ENCODE data around the gene FFAR2. TPM values are rescaled to one million over a fixed set of nuclear protein-coding genes. Genes with fewer than 3 reads are reported as not detected.

Gene FFAR2
- total RNA-seq: not detected in 2 replicates
- not detected in 2 replicates for polyA plus RNA-seq
- not detected in 2 replicates for polyA plus RNA-seq (2011; cell fraction: cytosol; rRNA removed)
- polyA plus RNA-seq (2011; cell fraction: nucleus; rRNA removed): not detected in 2 replicates
- not detected in 2 replicates for polyA plus RNA-seq (2012)
- not detected in 2 replicates for polyA minus RNA-seq
- not detected for polyA minus RNA-seq (2011; cell fraction: cytosol; rRNA and poly(A)+ RNA removed)
- polyA minus RNA-seq (2011; cell fraction: nucleus; rRNA and poly(A)+ RNA removed): not detected in 2 replicates
- not detected for Bru-seq, nascent RNA
- BruChase-seq, experiment 1, labeled RNA remaining after a 6-hour chase: not detected
- not detected for BruChase-seq, experiment 2, labeled RNA remaining after a 2-hour chase
- long read RNA-seq: 0 reads

DNA sequence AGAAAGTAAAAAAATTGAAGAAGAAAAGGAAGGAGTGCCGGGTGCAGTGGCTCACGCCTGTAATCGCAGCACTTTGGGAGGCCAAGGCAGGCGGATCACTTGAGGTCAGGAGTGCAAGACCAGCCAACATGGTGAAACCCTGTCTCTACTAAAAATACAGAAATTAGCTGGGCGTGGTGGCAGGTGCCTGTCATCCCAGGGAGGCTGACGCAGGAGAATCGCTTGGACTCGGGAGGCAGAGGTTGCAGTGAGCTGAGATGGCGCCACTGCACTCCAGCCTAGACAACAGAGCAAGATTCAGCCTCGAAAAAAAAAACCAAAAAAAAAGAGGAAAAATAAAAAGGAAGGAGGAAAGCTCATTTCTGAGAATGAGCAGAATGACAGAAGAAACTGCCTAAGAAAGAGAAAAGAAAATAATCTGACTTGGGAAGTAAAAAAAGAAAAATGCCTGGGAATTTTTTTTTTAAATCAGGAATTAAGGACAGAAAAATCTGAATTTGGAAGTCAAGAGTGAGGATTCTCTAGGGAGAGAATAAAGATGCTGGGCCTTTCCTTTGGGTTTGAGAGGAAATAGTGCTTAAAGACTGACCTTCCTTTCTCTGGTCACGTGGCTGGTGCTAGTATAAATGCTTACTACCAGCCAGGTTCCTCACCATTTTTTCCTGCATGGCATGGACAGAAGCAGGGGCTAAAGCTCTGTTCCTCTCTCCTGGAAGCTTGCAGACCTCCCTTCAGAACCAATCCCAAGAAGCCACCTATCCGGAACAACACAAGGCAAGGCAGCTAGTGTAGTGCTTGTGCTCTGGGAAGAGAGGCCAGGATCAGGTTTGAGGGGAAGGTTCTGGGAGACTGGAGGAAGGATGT lies at the start of gene FFAR2:
Gene FFAR2 (plus strand): TSS at position 652 of the 864 bp plus-strand sequence. CDS start 1,458 bp downstream, outside the sequence.
- Histone ChIP-seq H3K9me1 (replicated peaks; ENCODE audit: control insufficient read depth, extremely low read depth, insufficient read depth, low read length) (no peaks in the 10 kb centered on the region), H3K79me2 (ENCODE audit: control insufficient read depth, insufficient read depth, low read length) (no peaks in the 10 kb centered on the region), H3K4me1 (ENCODE audit: control insufficient read depth, extremely low read depth, insufficient read depth, low read length) (no peaks in the 10 kb centered on the region), H3K4me2 (ENCODE audit: insufficient read depth, low read length) (no peak within 1 kb of the TSS), H2AFZ (ENCODE audit: low read depth, low read length) (no peak within 1 kb of the TSS), H3K9ac (replicated peaks; ENCODE audit: extremely low read depth, insufficient read depth, low read length) (no peak within 1 kb of the TSS), H3K36me3 (ENCODE audit: control insufficient read depth in 2 of 2, extremely low read depth in 1 of 2, insufficient read depth in 2 of 2, low read length in 2 of 2) (no peaks in the 10 kb centered on the region), H3K27me3 (ENCODE audit: control insufficient read depth in 2 of 2, insufficient read depth in 2 of 2, low read length in 2 of 2) (no peaks in the 10 kb centered on the region), H3K4me3 (replicated peaks in 1 of 3; ENCODE audit: insufficient read depth in 1 of 3, low read depth in 1 of 3, low read length in 3 of 3) (no peak within 1 kb of the TSS), H3K9me3 (replicated peaks; ENCODE audit: control insufficient read depth, insufficient read depth, low read length) (no peaks in the 10 kb centered on the region), H3K27ac (ENCODE audit: insufficient read depth, low read depth, low read length) (no peak within 1 kb of the TSS), H4K20me1 (replicated peaks; ENCODE audit: control insufficient read depth, extremely low read depth, insufficient read depth, low read length) (no peaks in the 10 kb centered on the region)
- no peak for DNase-seq (ENCODE audit: low read depth, low spot score)
- no peak for FAIRE-seq
- TF ChIP-seq JUN (IDR thresholded peaks at IDR 0.05; ENCODE audit: borderline replicate concordance, insufficient read depth, insufficient read length, low read depth) (no peak), MYC (IDR thresholded peaks at IDR 0.05; ENCODE audit: low read depth, low read length) (no peak), GATA2 (IDR thresholded peaks at IDR 0.05; ENCODE audit: insufficient read depth, insufficient read length, low read depth, low read length) (no peak), POLR2AphosphoS5 (IDR thresholded peaks at IDR 0.05; ENCODE audit: insufficient read depth, low read depth, low read length) (no peak), CTCF (IDR thresholded peaks at IDR 0.05; ENCODE audit: extremely low read depth in 1 of 2, insufficient read depth in 1 of 2, low read depth in 1 of 2, low read length in 2 of 2) (no peak), POLR2A (IDR thresholded peaks at IDR 0.05; ENCODE audit: low read depth, low read length) (no peak), EZH2 (IDR thresholded peaks at IDR 0.05; ENCODE audit: borderline replicate concordance, low read depth, low read length, severe bottlenecking) (no peak), FOS (IDR thresholded peaks at IDR 0.05; ENCODE audit: borderline replicate concordance, insufficient read depth, low read length) (no peak)
- TF ChIP-seq, protein P1, sequence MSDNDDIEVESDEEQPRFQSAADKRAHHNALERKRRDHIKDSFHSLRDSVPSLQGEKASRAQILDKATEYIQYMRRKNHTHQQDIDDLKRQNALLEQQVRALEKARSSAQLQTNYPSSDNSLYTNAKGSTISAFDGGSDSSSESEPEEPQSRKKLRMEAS (IDR thresholded peaks at IDR 0.05; ENCODE audit: insufficient read depth, insufficient read length): no peak
- BruUV-seq (replicated peaks): no TSS peak
- intact Hi-C loops (cut with micrococcal nuclease): no loop called here
- dilution Hi-C loops (cut with MboI; ENCODE audit: extremely low pct_ligation_motif_present, low sequenced_read_pairs): no loop called here
- POLR2A ChIA-PET: no interaction called here
- CTCF ChIA-PET: no interaction called here
